HG03558 (cell line): ENCODE results near the gene BFSP2.

Experiments
- ATAC-seq: cut with Tn5 transposase; IDR thresholded peaks from one replicate; pipeline ENCODE4 v1.9.1; 2021; ENCODE audit warnings: moderate number of reproducible peaks; ENCODE audit not compliant: unreplicated experiment; ENCODE audit errors: extremely low read depth

Gene BFSP2

GRCh38 chr3:133400006-133400515 lies at the start of gene BFSP2:
Gene BFSP2 (plus strand): TSS chr3:133400056. CDS start chr3:133400084, 28 bp downstream.
- ATAC-seq, result no peak

DNA sequence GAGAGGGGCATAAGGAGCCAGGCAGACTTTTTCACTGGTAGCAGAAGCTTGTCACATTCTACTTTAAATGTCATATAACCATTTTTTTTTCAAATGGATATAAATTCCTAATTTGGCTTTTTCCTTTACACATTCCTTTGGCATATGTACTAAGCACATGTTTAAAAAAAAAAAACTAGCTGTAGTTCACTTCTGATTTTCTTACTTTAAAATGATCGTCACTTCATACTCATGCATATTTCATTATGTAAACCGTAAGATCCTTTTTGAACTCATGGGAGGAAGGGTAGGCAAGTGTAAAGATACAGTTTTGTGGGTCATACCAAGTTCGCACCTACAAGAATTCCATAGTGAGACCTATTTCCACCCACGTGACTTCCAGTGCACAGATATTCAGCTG lies 45.1 kb upstream of the BFSP2 start:
- ATAC-seq, result no peak

GRCh38 chr3:133360476-133360875 lies 39.4 kb upstream of the BFSP2 start:
- ATAC-seq, result no peak

- ATAC-seq, result no peak
Measured at GRCh38 chr3:133361011-133361410, 38.8 kb upstream of the BFSP2 start.

GRCh38 chr3:133361435-133361834 lies 38.4 kb upstream of the BFSP2 start:
- no peak for ATAC-seq

- no peak for ATAC-seq
Measured at GRCh38 chr3:133362539-133362938, 37.3 kb upstream of the BFSP2 start.

- no peak for ATAC-seq
Measured at GRCh38 chr3:133364704-133365103, 35.2 kb upstream of the BFSP2 start.

DNA sequence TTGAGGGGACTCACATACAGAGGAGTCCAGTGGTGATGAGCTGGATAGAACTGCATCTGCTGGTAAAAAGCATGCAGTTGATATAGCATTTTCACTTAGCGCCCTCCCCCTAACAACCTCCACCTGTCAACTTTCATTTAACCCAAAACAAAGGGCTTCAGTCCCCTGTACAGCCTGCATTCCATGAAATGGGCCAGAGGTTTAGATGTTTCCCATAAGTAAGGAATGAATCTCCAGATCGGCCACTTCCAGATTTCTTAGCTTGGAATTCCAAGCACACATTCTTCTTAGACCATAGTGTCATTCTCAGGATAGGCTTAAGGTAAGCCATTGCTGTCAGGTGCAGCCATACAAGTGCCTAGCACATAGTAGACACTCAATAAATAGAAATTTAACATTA lies 32.9 kb upstream of the BFSP2 start:
- no peak for ATAC-seq

DNA sequence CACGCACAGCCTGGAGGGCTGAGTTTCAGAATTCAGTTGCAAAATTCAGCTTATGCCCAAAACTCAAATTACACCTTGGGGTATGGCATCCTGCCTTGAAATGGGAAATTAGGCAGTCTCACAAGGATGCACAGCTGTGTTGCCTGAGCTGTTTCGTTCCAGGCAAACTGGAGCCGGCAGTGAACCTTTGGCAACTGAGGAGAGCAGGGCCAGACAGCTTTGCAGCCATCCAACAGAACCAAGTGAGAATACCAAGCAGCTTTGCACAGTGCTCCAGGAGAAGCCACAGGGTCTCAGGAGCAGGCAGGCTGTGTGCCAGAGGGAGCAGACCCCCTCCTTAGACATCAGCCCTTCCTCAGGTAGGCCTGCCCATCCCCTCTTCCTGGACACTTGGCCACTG lies 32.5 kb upstream of the BFSP2 start:
- ATAC-seq, result no peak

GRCh38 chr3:133367956-133368355 lies 31.9 kb upstream of the BFSP2 start:
- no peak for ATAC-seq

GRCh38 chr3:133368371-133369067 lies 31.3 kb upstream of the BFSP2 start:
- ATAC-seq, result no peak

- ATAC-seq, result no peak
Measured at GRCh38 chr3:133369068-133369440, 30.8 kb upstream of the BFSP2 start.

DNA sequence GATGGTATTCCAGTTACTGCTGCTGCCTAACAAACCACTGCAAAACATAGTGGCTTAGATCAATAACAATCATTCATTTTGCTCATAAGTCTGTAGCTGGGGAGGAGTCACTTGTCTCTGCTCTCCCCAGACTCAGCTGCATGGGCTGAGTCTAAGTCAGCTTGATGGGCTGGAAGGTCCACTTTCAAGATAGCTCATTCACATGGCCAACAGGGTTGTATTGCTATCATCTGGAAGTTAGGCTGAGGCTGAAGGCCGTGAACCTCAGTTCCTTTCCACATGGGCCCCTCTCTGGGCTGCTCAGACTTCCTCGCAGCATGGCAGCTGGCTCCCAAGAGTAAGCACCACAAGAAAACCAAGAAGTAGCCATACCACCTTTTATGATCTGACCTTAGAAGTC lies 28.7 kb upstream of the BFSP2 start:
- no peak for ATAC-seq

GRCh38 chr3:133371676-133372075 lies 28.2 kb upstream of the BFSP2 start:
- no peak for ATAC-seq

GRCh38 chr3:133374708-133375402 lies 25.0 kb upstream of the BFSP2 start:
- no peak for ATAC-seq

DNA sequence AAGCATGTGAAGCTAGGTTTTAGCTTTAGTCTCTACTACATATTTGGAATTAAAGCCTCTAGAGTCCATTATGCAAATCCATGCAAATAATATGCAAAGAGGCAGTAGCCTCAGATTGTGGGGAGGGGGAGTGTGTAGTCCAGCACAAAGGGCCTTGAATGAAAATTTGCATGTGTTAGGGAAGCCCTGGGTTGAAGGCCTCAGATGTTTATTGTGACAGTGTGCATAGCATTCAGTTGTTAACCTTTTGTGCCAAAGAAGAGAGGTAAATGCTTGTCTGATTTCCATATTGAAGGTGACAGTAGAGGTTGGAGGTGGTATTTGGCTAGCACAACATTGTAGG lies 24.5 kb upstream of the BFSP2 start:
- ATAC-seq, result no peak

GRCh38 chr3:133376810-133377209 lies 23.0 kb upstream of the BFSP2 start:
- no peak for ATAC-seq

- no peak for ATAC-seq
Measured at GRCh38 chr3:133377396-133377795, 22.5 kb upstream of the BFSP2 start.

- no peak for ATAC-seq
Measured at GRCh38 chr3:133379926-133380325, 19.9 kb upstream of the BFSP2 start.

- no peak for ATAC-seq
Measured at GRCh38 chr3:133380481-133381225, 19.2 kb upstream of the BFSP2 start.
